Islet of Langerhans (tissue), 1 donor: ENCODE results near the gene NRP1.
A peak's percentile ranks its signal among the peaks of the same experiment; 100 is the strongest.

ENCODE experiments used
- FAIRE-seq: peaks from one replicate; lab custom pipeline; 2011; peaks lifted over from hg19 to GRCh38; lab: Jason Lieb, UNC

NRP1 gene

DNA sequence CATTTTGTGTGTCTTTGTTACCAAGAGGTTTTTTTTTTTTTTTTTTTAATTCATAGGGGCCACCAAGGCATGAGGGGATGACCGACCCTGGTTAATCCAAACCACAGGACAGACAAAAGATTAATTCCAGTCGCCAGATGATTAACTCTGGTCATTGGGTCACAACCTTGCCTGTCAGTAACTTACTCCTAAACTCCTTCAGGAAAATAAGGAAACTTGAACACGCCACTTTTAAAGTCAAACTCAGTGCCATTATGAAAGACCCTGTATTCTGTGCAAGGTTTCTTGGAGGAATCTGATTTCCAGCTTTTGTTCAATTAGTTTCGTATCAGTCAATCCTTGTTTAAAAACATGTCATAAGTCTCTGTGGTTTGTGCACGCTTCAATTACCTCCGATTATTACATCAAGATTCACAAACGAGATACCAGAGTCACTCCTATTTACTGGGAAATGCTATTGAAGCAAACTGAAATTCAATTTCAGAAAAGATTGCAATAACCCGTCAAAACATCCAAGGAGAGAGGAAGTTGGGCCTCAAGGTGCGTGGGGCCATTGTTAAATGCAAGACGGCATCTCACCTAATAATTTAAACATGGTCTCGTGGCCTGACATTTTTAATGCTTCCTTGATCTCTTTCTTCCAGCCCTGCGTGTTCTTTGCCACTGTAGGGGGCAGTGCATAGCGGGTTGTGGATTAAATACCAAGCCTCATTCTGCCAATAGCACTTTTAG is 44.0 kb downstream of the NRP1 start:
- no peak for FAIRE-seq

DNA sequence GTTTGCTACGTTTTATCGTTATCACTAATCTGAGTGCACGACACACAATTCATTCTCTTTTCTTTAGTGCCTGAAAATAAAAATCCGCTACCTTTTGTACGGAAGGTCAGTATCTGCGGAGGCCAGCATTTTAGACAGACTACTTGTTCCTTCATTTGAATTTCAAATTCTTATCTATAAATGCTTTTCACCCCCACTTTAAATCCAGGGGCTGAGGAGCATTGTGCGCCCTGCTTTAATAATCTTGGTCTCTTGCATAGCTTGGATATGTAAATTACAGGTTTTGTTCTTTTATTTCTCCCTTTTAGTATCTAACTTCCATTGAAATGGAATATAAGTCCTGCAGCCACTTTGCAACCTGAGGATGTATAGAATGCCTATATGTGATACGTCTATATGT is 44.7 kb downstream of the NRP1 start:
- no peak for FAIRE-seq

DNA sequence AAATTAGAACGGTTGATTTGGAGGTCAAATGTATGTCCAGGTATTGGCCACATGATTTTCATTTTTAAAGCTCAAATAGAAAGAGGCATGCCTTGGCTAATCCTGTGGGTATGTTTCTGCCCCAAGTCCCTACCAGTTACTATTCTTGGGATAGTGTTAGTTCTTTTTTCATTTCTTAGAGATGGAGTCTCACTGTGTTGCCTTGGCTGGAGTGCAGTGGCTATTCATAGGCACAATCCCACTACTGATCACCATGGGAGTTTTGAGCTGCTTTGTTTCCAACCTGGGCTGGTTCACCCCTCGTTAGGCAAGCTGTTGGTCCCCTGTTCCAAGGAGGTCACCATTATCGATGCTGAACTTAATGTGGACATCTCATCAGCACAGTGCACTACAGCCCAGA is 46.3 kb downstream of the NRP1 start:
- no peak for FAIRE-seq

DNA sequence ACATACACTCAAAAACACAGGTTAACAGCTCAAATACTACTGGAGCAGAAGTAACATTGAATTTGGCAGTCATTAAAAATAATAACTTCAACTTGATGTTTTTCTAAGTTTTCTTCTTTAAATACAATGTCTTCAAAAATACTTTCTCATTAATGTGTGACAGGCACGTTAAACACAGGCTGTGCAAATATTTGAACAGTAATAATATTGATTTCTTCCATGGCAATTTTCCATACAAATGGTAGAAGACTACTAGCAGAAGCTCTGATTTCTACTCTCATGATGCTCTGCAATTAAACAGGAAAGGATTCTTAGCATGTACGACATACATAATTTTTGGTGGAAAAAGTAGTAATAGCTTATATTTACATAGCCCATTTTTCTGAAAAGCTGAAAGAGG is 47.4 kb downstream of the NRP1 start:
- peak; percentile 87 for FAIRE-seq

DNA sequence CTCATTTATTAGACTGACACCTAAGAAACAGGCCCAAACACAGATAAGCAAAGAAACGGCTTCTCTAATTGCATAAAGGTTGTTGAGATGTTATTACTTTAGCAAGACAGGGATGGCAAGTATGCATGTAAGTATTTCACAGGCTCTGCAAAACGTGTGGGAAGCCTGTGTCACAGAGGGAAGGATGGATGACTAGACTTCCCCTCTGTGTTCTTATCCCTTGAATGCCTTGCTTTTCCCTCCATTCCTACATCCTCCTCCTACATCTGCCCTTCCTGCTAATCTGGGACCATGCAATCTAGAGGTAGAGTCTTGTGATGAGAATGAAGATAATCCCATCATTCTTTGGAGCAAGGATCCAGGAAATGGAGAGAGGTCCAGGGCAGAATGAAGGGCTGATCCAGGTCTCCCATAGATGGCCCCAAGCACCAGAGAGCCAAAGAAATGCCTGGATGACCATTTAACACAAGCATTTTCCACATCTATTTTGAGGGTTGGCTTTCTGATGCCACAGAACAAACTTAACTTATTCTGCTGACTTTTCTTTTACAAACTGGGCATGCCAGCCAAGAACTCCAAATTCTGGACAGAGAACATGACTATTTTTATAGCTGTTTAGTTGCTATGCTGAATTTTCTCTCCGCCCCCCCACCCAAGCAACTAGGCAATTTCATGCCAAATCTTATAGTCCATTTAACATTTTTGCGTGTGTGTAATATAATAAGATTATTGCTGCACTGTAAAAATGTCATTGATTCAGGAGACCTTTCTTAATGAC is 48.1 kb downstream of the NRP1 start:
- no peak for FAIRE-seq

DNA sequence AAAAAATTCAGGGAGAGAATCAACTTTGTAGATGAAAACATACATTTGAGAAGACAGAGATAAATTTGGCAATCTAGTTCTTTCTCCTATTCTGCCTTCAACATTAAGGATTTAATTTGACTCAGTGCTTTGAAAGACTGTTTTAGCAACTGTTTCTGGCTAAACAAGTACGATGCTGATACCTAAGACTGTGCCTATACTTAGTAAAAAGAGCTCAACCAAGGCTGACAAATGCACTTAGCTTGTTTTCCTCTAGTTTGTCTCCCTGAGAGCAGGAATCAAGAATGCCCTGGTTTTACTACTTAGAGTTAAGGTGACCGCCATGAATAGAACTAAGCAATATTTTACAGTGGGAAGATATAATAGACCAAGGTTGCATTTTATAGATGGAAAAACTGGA is 49.5 kb downstream of the NRP1 start:
- FAIRE-seq: no peak

DNA sequence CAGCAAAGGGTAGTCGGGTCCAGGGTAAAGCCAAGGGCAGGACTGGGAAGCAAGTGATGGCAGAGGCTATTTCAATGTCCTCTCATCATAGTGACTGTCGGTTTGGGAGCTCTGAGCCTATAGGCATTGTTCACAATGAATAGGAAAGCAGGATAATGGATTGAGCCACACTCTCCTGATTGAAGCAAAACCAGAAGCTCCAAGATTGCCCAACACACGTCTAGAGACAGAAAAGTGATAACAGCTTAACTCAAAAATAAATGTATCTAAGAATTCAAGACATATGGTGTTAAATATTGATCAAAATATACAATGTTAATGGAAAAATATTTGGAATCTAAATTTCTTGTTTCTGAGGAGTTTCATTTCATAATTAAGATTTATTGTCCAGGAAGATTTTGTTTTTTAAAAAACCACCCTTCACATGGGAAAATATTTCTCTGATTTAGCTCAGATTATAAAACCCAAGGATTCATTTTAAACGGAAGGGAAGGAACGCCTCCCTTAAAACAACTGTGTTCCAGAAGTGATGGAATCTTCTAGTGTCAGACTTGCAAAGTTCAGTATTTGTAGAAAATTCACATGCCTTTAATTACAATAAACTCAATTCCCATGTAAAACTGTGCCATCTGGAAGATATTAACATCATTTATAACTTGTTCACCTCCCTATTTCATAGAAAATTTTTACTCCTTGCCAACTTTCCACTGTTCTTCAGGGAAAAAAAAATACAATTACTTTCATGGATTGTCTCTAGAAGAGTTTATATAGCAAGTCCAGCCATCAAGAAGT is 54.5 kb downstream of the NRP1 start:
- FAIRE-seq: no peak

DNA sequence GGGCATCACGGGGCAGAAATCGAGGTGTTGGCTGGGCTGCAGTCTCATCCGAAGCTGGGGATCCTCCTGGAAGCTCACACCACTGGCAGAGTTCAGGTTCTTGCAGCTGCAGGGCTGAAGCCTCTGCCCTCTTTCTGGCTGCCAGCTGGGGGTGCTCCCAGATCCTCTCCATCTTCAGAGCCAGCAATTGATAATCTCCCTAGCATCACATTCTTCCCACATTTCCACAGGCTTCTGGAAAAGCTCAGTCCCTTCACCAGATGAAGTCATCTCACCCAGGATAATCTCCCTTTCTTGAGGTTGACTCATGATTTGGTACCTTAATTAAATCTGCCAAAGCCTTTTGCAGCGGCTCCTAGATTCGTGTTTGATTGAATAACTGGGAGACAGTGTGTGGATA is 55.2 kb downstream of the NRP1 start:
- FAIRE-seq: no peak

DNA sequence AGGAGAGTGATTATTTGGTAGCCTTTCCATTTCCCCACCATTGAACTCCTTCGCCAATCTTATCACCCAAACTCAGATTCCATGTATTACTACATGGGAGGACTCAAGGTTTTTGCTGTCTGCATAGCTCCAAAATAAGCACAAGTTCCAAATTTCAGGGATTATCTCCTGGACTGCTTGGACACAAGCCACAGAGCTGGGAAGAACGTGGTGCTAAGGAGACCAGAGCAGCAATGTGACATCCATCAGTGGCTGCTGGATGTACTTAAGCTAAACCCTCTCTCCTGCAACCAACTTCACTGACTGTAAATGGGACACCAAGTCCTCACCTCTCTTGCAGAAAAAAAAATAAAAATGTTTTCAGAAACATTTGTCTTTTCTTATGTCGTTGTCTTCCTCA is 56.3 kb downstream of the NRP1 start:
- no peak for FAIRE-seq

DNA sequence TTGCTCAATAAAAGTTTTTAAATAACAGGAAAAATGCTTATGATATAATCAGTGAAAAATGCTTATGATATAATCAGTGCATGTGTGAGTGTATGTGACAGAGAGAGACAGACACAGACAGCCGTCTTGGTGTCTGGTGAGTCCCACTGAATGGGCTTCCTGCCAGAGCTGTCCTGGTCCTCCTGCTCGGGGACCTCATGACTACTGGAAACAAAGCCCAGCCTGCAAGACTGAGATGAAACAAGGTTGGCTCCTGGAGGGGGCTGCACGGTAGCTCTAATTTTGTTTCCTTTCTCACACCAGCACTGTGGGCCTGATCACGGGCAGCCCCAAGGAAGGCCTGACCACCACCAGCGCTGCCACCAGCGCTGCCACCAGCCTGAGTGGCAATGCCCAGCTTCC is 57.3 kb downstream of the NRP1 start:
- FAIRE-seq: no peak

DNA sequence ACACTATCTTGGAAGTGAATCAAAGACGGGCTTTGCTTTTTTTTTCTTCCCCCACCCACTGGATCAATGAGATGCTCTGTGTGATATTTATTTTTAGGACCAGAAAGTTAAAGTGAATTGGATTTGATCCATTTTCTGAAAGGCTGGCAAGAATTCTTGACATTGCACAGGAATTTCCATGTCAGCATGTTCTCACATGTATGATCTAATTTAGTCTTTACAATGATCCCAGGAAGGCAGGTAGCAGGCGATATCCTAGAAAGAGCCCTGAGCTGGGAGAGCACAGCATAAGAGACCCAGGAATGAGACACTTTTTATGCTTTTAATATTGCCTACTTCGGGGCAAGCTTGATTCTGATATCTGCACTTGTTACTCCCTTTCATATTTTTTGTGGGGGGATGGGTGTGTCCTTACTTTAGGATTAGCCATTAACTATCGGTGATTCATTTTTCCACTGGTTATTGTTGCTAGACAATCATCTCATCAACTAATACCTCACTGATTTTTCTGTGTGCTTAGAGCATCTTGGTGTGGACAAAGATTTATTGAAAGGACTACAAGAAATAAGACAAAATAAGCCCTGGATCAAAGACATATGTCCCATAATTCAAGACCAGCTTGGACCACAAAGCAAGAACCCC is 58.1 kb downstream of the NRP1 start:
- no peak for FAIRE-seq

DNA sequence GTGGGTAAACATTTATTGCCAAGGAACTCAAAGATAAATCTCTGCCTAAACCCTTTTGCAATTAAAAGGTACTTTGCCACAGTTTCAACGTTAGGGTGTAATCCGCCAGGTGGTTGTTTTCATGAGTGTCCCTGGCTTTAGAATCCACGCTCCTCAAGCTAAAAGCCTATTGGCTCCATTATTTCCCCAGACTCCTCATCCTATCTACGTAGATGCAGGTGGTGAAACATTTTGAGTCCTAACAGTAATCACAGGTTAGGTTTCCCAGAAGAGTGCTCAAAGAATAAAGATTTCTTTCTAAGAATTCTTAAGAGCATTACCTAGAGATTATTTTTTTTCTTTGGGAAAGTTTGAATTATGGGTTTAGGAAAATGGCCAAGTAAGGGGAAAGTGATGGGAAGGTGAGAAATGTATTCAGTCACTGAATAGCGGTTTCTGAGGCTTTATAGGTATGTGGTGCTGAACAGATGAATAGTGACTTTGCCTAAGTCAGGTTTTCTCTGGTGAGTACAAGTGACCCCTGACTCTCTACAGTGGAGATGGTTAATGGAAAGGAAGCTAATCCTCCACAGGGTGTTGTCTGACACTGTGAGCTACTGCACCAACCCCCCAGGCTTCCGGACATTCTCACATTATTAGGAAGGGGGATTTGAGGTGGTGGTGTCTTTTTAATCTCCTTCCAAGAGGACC is 60.2 kb downstream of the NRP1 start:
- FAIRE-seq: no peak

DNA sequence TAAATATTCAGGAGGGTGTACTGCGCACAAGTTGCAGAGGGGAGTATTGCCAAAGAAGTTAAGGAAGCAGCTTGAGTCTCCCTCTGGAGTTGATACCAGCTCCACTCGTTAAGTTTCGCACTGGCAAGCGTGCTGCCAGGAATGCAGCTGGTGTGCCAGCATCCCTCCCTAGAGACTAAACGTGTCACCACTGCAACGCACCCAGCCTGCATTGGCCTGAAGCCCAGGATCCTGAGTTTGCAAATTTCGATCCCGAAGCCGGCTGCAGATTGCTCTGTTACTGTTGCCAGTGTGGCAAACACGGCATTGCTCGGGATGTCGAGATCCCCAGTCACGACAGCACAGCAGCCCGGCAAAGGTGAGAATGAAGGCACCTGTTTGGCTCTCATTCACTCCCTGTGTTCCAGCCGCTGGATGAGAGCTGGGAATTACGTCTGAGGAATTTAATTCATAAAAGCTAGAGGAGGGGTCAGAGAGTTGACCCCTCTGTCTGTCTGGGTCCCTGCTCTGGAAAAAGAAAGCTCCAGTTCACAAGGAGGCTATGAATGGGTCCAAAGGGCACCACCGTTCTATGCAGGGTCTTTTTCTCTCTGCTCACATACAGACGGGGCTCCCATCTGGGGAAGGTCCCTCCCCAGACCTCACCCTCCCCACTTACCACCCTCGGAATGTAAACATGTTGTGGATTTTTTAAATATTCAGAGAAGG is 61.0 kb downstream of the NRP1 start:
- FAIRE-seq: no peak

DNA sequence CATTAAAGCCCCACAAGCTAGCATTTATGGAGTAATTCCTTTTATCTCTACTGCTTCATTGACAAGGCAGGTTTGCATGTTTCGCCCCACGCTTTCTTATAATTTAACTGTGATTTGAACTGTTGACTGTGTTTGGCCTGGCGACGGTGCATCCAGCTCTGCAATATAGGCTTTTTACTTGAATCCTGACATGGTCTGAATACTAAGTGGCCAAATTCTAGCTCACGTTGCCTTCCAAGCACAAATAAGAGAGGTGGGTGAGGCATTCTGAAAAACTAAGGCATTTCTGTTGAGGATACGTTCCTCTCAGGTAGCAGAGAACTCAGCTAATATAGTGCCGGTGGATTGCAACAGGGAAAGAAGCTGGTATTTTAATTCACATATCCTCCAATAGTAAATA is 61.8 kb downstream of the NRP1 start:
- FAIRE-seq: no peak

DNA sequence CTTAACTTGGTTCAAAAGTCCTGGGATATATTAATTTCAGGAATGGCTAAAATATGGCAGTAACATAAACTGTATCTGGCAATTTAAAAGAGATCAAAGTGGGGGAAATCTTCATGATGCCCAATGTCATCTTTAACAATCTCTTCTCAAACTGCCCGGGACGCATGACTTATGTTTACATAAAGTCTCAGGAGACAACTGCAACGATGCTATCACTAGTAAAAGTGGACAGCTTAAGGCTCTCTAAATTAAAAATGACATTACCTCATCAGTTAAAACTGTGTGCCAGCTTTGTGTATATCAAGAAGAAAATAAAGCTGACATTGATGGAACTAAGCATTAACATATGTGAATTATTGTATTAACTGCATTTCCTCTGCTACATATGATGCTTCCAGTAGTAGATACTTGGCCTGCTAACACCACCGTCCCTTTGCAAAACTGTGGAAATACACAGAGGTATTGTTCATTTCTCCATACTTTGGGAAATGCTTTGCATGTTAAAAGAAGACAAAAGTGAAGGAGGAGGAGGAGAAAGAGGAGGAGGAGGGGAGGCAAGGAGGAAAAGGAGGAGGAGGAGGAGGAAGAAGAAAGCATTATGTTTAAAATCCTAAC is 62.4 kb downstream of the NRP1 start:
- no peak for FAIRE-seq

DNA sequence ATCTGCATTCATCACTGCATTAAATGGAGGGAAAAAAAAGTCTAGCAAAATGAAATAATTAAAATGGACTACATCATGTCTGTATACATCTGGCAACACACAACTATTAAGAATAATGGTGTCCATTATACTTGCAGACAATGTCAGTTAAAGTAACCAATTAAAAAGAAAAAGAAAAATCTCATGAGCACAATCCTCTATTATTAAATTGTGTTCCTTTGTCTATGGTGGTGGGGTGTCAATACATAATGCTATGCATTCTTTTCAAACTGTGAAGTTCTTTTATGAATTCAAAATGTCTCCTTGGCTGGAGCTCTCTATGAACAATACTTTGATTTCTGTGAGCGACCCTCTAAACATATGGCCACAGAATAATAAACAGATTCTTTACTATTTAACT is 63.5 kb downstream of the NRP1 start:
- FAIRE-seq: no peak

DNA sequence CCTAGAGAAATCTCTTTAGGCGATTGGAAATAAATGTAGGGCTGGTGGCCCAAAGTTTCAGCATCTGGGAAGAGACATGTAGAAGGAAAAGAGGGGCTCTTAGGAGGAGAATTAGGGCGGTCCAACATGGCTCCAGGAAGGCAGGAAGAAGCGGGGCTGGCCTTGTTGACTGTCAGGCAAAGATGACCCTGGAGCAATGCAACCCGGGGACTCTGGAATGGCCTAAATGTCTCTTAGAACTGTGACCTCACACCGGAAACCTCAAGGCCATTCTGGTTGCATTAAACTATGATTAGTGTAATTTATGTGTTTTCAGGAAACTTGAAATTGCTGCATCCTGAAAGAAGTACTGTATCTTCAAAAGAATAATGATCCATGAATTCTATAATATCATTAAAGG is 66.8 kb downstream of the NRP1 start:
- FAIRE-seq: no peak

DNA sequence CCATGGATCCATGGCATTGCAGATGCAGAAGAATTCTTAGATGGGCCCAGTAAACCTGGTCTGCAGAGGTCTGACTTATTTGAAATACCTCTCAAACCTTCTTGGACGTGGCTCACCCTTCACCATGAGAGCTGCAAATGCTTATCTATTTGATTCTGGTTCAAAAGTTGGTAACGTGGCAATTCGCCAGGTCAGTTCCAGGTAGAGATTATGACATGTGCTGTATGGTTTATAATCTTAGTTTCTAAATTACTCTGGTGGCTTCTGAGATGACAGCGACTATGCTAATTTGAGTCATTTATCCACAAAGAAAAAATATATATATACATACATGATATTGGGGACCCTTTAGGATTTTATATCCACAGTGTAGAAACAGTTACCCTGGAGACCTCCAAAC is 68.8 kb downstream of the NRP1 start:
- no peak for FAIRE-seq

DNA sequence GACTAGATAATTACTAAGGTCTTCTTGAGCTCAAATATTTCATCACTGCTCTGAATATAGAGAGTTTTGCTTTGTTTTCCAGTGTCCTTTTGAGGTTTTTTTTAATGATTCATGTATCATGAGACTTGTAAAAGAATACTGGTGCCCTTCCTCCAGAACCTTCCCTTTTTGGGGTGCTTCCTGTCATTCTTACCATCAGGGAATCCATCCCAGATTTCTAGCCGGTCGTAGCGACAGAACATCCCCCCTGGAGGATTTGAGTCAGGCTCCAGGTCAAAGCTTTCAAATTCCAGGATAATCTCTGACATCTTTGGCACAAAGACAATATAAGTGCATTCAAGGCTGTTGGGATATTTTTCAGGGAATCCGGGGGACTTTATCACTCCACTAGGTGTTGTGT is 71.0 kb downstream of the NRP1 start:
- no peak for FAIRE-seq

DNA sequence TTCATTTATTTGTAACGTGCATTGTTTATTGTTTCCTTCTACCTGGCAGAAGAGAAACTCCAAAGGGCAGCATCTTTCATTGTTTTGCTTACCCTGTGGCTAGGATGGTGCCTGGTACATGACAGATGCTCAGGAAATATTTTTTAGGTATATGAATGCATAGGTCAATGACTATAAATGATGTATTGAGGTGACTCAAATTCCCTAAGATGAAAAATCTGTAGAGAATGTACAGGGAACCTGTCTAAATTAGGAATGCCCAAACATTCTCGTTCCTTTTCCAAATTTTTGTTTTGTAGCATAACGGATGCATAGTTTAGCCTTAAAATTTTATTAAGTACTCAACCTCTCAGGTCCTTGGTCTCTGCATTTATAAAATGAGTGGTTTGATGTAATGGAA is 71.6 kb downstream of the NRP1 start:
- FAIRE-seq: no peak
